HG02798 (cell line): ENCODE data around the gene PTGES.
"Not testable (repeated sequence)": the region's sequence is repeated elsewhere in the genome, so short reads cannot be mapped to it uniquely, and the experiment has no call there.

Experiments
- ATAC-seq: cut with Tn5 transposase; IDR thresholded peaks from one replicate; pipeline ENCODE4 v1.9.1; 2021; ENCODE audit warnings: mild to moderate bottlenecking; ENCODE audit not compliant: unreplicated experiment, poor library complexity

The PTGES gene

GRCh38 chr9:129749052-129749451 lies 3.8 kb downstream of the PTGES start:
- not testable (repeated sequence) for ATAC-seq

- ATAC-seq, result no peak
Observed at GRCh38 chr9:129748249-129748648, 4.6 kb downstream of the PTGES start.

GRCh38 chr9:129746092-129746777 lies 6.6 kb downstream of the PTGES start:
- no peak for ATAC-seq

GRCh38 chr9:129745200-129745599 lies 7.6 kb downstream of the PTGES start:
- no peak for ATAC-seq

- ATAC-seq, result no peak
Observed at GRCh38 chr9:129740666-129741464, 12.0 kb downstream of the PTGES start.

GRCh38 chr9:129740174-129740573 lies 12.7 kb downstream of the PTGES start:
- no peak for ATAC-seq

GRCh38 chr9:129739432-129739831 lies 13.4 kb downstream of the PTGES start:
- no peak for ATAC-seq

- ATAC-seq, result peak; percentile 84
Observed at GRCh38 chr9:129737479-129738274, 15.2 kb downstream of the PTGES start.

GRCh38 chr9:129736334-129736733 lies 16.5 kb downstream of the PTGES start:
- ATAC-seq, result no peak

GRCh38 chr9:129735546-129735945 lies 17.3 kb downstream of the PTGES start:
- ATAC-seq, result no peak

GRCh38 chr9:129733632-129733953 lies 19.2 kb downstream of the PTGES start:
- ATAC-seq, result no peak

GRCh38 chr9:129732946-129733631 lies 19.8 kb downstream of the PTGES start:
- no peak for ATAC-seq

GRCh38 chr9:129732100-129732499 lies 20.7 kb downstream of the PTGES start:
- no peak for ATAC-seq

- ATAC-seq, result no peak
Observed at GRCh38 chr9:129731477-129732085, 21.3 kb downstream of the PTGES start.

GRCh38 chr9:129728744-129729143 lies 24.1 kb downstream of the PTGES start:
- no peak for ATAC-seq

- ATAC-seq, result no peak
Observed at GRCh38 chr9:129726322-129727160, 26.3 kb downstream of the PTGES start.

GRCh38 chr9:129725795-129726251 lies 27.0 kb downstream of the PTGES start:
- no peak for ATAC-seq

GRCh38 chr9:129724456-129725190 lies 28.2 kb downstream of the PTGES start:
- no peak for ATAC-seq
